NCI-H748 (cell line): ENCODE data around the gene TMEM26.

ENCODE experiments used
- DNase-seq: peaks from one replicate; lab custom pipeline; 2025; ENCODE audit not compliant: unreplicated experiment; lab: John Stamatoyannopoulos, UW

The TMEM26 gene

GRCh38 chr10:61460835-61461234 lies 7.7 kb upstream of the TMEM26 start:
- DNase-seq: no peak

- DNase-seq: no peak
Measured at GRCh38 chr10:61458031-61458430, 4.8 kb upstream of the TMEM26 start.

GRCh38 chr10:61456095-61456789 lies 3.1 kb upstream of the TMEM26 start:
- DNase-seq: no peak

GRCh38 chr10:61455656-61456055 lies 2.5 kb upstream of the TMEM26 start:
- no peak for DNase-seq

GRCh38 chr10:61454541-61454940 lies 1.4 kb upstream of the TMEM26 start:
- no peak for DNase-seq

- DNase-seq: peak; percentile 60
Measured at GRCh38 chr10:61452151-61452651, 980 bp downstream of the TMEM26 start.

GRCh38 chr10:61451357-61451756 lies 1.8 kb downstream of the TMEM26 start:
- no peak for DNase-seq

- no peak for DNase-seq
Measured at GRCh38 chr10:61448841-61449600, 4.2 kb downstream of the TMEM26 start.

- no peak for DNase-seq
Measured at GRCh38 chr10:61448091-61448490, 5.1 kb downstream of the TMEM26 start.

GRCh38 chr10:61439058-61439609 lies 14.0 kb downstream of the TMEM26 start:
- no peak for DNase-seq

- no peak for DNase-seq
Measured at GRCh38 chr10:61438141-61438988, 14.8 kb downstream of the TMEM26 start.

- no peak for DNase-seq
Measured at GRCh38 chr10:61423178-61423577, 30.0 kb downstream of the TMEM26 start.

- DNase-seq: no peak
Measured at GRCh38 chr10:61417661-61418060, 35.5 kb downstream of the TMEM26 start.

GRCh38 chr10:61415824-61416223 lies 37.4 kb downstream of the TMEM26 start:
- no peak for DNase-seq

- DNase-seq: no peak
Measured at GRCh38 chr10:61411706-61412105, 41.5 kb downstream of the TMEM26 start.

GRCh38 chr10:61410353-61411070 lies 42.7 kb downstream of the TMEM26 start:
- DNase-seq: no peak

GRCh38 chr10:61409157-61409556 lies 44.0 kb downstream of the TMEM26 start:
- no peak for DNase-seq

- no peak for DNase-seq
Measured at GRCh38 chr10:61408105-61408504, 45.1 kb downstream of the TMEM26 start.

- DNase-seq: no peak
Measured at GRCh38 chr10:61406736-61407135, 46.4 kb downstream of the TMEM26 start.

GRCh38 chr10:61406242-61406641 lies 46.9 kb downstream of the TMEM26 start:
- no peak for DNase-seq

GRCh38 chr10:61404751-61405150 lies 48.4 kb downstream of the TMEM26 start:
- no peak for DNase-seq
